Ovary (tissue), 9 donors: Measurements from ENCODE around the gene NRXN3. TPM values are rescaled to one million over a fixed set of nuclear protein-coding genes. Genes with fewer than 3 reads are reported as not detected.

ENCODE experiments used
- DNase-seq, 5 donors: peaks; one replicate each; pipeline ENCODE4 v3.0.0-alpha.2; 2019 to 2020
- H3K27ac ChIP-seq, 2 donors: fragments of 200-600 bp; one replicate each; pipeline versions ENCODE4 v1.5.1 to v1.8.0; 2019 to 2022
- H3K27me3 ChIP-seq: fragments of 200-600 bp; one replicate; pipeline ENCODE4 v1.8.0; 2022
- H3K36me3 ChIP-seq: fragments of 200-600 bp; sonication (generic); one replicate; pipeline ENCODE4 v1.5.1; 2019
- H3K4me1 ChIP-seq: one replicate; pipeline ENCODE4 v1.8.1; 2013; ENCODE audit warnings: mild to moderate bottlenecking, moderate library complexity; ENCODE audit not compliant: insufficient read depth
- H3K4me3 ChIP-seq: fragments of 200-600 bp; sonication (generic); one replicate; pipeline ENCODE4 v1.5.1; 2017
- H3K9me3 ChIP-seq, 2 donors: fragments of 200-600 bp in 1 of 2; sonication (generic) in 1 of 2; one replicate each; pipeline versions ENCODE4 v1.5.1 to v1.8.1; 2013 to 2019; ENCODE audit warnings: mild to moderate bottlenecking in 1 of 2, moderate library complexity in 1 of 2
- CTCF ChIP-seq, 3 donors: fragments of 450-650 bp in 2 of 3; fragments of 200-600 bp in 1 of 3; IDR thresholded peaks; one replicate each; pipeline versions ENCODE4 v1.5.1 to v1.8.0; 2016 to 2022; ENCODE audit warnings: antibody characterized with exemption in 3 of 3, mild to moderate bottlenecking in 1 of 3
- EP300 ChIP-seq: sonication (generic); formaldehyde crosslinking; IDR thresholded peaks from one replicate; pipeline ENCODE4 v1.6.1; 2017; ENCODE audit warnings: antibody characterized with exemption
- POLR2A ChIP-seq: fragments of 450-650 bp; IDR thresholded peaks from one replicate; pipeline ENCODE4 v1.6.1; 2017; ENCODE audit warnings: antibody characterized with exemption, mild to moderate bottlenecking, moderate library complexity
- WGBS, 3 donors: extraction: QIAGEN DNeasy Blood & Tissue Kit in 1 of 3; methylation state at CpG; one replicate each; pipeline versions ENCODE4 v1.1.5 to v1.1.7; 2013 to 2017; 5-methylcytosine and 5-hydroxymethylcytosine counted together
- intact Hi-C, 4 donors: fragments of 100-400 bp; cut with DNase I; formaldehyde crosslinking; loops; one replicate each; pipeline versions ENCODE4 v1.11.0 to v1.15.1; 2022 to 2023
- polyA plus RNA-seq, 2 donors: library from polyadenylated mRNA; stranded (reverse); fragments of 200-250 nt in 1 of 2; fragments of 350-450 nt in 1 of 2; fragmentation: Illumina TruSeq in 1 of 2; extraction: RNeasy Lipid Tissue Mini Kit (QIAGEN cat#74804) in 1 of 2; gene quantifications; one replicate each; pipeline ENCODE4 v1.2.3, GENCODE V29; 2013 to 2014
- total RNA-seq, 7 donors: library from RNA; depleted of rRNA in 2 of 7; stranded (reverse); fragments of >200 nt in 2 of 7; fragmentation: NEBNext Ultra II Directional in 3 of 7; extraction: Animal tissue kit (Norgen Biotek cat#: 25700) in 3 of 7; gene quantifications; one replicate each; pipeline versions ENCODE4 v1.1.0 to v1.2.4, GENCODE V29; 2016 to 2023
- donor health status: DM: no; HTN: no; CAD: no; lungs with moderate emphysema.
- donor health status: DM: no; HTN: no; CAD: no.
- donor health status: Bipolar disorder and iron deficiency.
- donor health status: DM: yes; HTN: yes; CAD: no.
- donor health status: DM: no; HTN: no; CAD: no.
- donor health status: DM: yes; HTN: yes; CAD: no.

NRXN3 gene
- total and polyA plus RNA-seq, 9 donors = 0.28 to 6.2 (median 0.82) TPM

GRCh38 chr14:78195431-78195830 is 25.3 kb downstream of the NRXN3 start:
- intact Hi-C loops = no loop called here
- no peak overlapping the region for H3K4me3 ChIP-seq
- H3K36me3 ChIP-seq = no peaks in the 10 kb centered on the region
- H3K4me1 ChIP-seq = no peaks in the 10 kb centered on the region
- no peak overlapping the region for H3K27ac ChIP-seq
- no peak for DNase-seq
- TF ChIP-seq CTCF (IDR thresholded peaks at IDR 0.05) (no peak), EP300 (no peak), POLR2A (no peak)
- 84 to 93% (median 88%) methylated on average over 6 of the region's 6 CpGs for whole genome bisulfite sequencing, 3 donors
- H3K9me3 ChIP-seq = no peaks in the 10 kb centered on the region
- H3K27me3 ChIP-seq = no peaks in the 10 kb centered on the region

GRCh38 chr14:78196323-78196722 is 26.1 kb downstream of the NRXN3 start:
- TF ChIP-seq CTCF (IDR thresholded peaks at IDR 0.05) = no peak
- TF ChIP-seq EP300 = no peak
- no peak for TF ChIP-seq POLR2A
- H3K4me3 ChIP-seq = no peak overlapping the region
- no peaks in the 10 kb centered on the region for H3K9me3 ChIP-seq
- no peak for DNase-seq
- H3K27ac ChIP-seq = no peak overlapping the region
- H3K4me1 ChIP-seq = no peaks in the 10 kb centered on the region
- intact Hi-C loops = no loop called here
- no peaks in the 10 kb centered on the region for H3K36me3 ChIP-seq
- no peaks in the 10 kb centered on the region for H3K27me3 ChIP-seq
- 81 to 90% (median 86%) methylated on average over 2 of the region's 2 CpGs for WGBS, 3 donors

GRCh38 chr14:78197051-78197450 is 26.9 kb downstream of the NRXN3 start:
- TF ChIP-seq EP300 (no peak), CTCF (IDR thresholded peaks at IDR 0.05) (no peak)
- Histone ChIP-seq H3K27me3 (no peaks in the 10 kb centered on the region), H3K4me1 (no peaks in the 10 kb centered on the region), H3K9me3 (no peaks in the 10 kb centered on the region), H3K4me3 (no peak overlapping the region), H3K27ac (no peak overlapping the region), H3K36me3 (no peaks in the 10 kb centered on the region)
- WGBS, 3 donors = 28 to 57% (median 31%) methylated on average over 8 of the region's 8 CpGs
- intact Hi-C loops = no loop called here
- no peak for DNase-seq

GRCh38 chr14:78202163-78202562 is 32.0 kb downstream of the NRXN3 start:
- intact Hi-C loops = no loop called here
- no peak overlapping the region for H3K27ac ChIP-seq
- DNase-seq = no peak
- no peaks in the 10 kb centered on the region for H3K36me3 ChIP-seq
- H3K27me3 ChIP-seq = no peaks in the 10 kb centered on the region
- TF ChIP-seq CTCF (IDR thresholded peaks at IDR 0.05) = no peak
- TF ChIP-seq POLR2A = no peak
- no peak for TF ChIP-seq EP300
- H3K4me3 ChIP-seq = no peak overlapping the region
- no peaks in the 10 kb centered on the region for H3K4me1 ChIP-seq
- H3K9me3 ChIP-seq = no peaks in the 10 kb centered on the region
- 66 to 74% (median 71%) methylated on average over 5 of the region's 5 CpGs for WGBS, 3 donors

- no peak for TF ChIP-seq EP300
- no peak for TF ChIP-seq POLR2A
- no peak for TF ChIP-seq CTCF (IDR thresholded peaks at IDR 0.05)
- no peak for DNase-seq
- Histone ChIP-seq H3K27me3 (no peaks in the 10 kb centered on the region), H3K4me3 (no peak overlapping the region), H3K4me1 (no peaks in the 10 kb centered on the region), H3K9me3 (no peaks in the 10 kb centered on the region), H3K27ac (no peak overlapping the region), H3K36me3 (no peaks in the 10 kb centered on the region)
- WGBS, 3 donors = 25 to 44% (median 44%) methylated on average over 1 of the region's 1 CpG
- intact Hi-C loops = no loop called here
These were observed 32.8 kb downstream of the NRXN3 start for GRCh38 chr14:78202976-78203375.
